HepG2 (cell line): ENCODE results near the gene HTRA3. TPM values are rescaled to one million over a fixed set of nuclear protein-coding genes. Genes with fewer than 3 reads are reported as not detected.

ENCODE experiments used
- HIVEP1 ChIP-seq: sonication (generic); formaldehyde crosslinking; IDR thresholded peaks from 2 replicates; pipeline ENCODE4 v1.4.0; 2020; ENCODE audit warnings: mild to moderate bottlenecking, missing genetic modification reagents
- HNF1B ChIP-seq: sonication (generic); formaldehyde crosslinking; IDR thresholded peaks from 2 replicates; pipeline ENCODE4 v1.5.1; 2020; ENCODE audit warnings: mild to moderate bottlenecking, moderate library complexity, missing genetic modification reagents
- IKZF5 ChIP-seq: IDR thresholded peaks from 2 replicates; pipeline ENCODE4 v1.6.1; 2018; ENCODE audit warnings: missing genetic modification reagents, mild to moderate bottlenecking, missing compliant biosample characterization
- MYC ChIP-seq: sonication (generic); formaldehyde crosslinking; IDR thresholded peaks from 2 replicates; pipeline ENCODE4 v1.9.0; 2021; ENCODE audit warnings: missing genetic modification reagents, borderline replicate concordance
- PHF21A ChIP-seq: sonication (generic); formaldehyde crosslinking; IDR thresholded peaks from 2 replicates; pipeline ENCODE4 v1.5.0; 2020; ENCODE audit warnings: mild to moderate bottlenecking, missing genetic modification reagents
- RBFOX2 ChIP-seq: fragments of 200-400 bp; formaldehyde crosslinking; IDR thresholded peaks from 2 replicates; pipeline ENCODE4 v1.6.1; 2017; ENCODE audit warnings: low read depth, mild to moderate bottlenecking, low read length
- RBM39 ChIP-seq: fragments of 200-400 bp; formaldehyde crosslinking; IDR thresholded peaks from one replicate; pipeline ENCODE4 v1.6.1; 2018; ENCODE audit warnings: antibody characterized with exemption, mild to moderate bottlenecking, low read depth, low read length; ENCODE audit not compliant: poor library complexity, severe bottlenecking
- RXRA ChIP-seq: sonication (generic); formaldehyde crosslinking; IDR thresholded peaks from 2 replicates; pipeline ENCODE4 v1.5.1; 2020; ENCODE audit warnings: missing genetic modification reagents
- SRSF4 ChIP-seq: fragments of 200-400 bp; formaldehyde crosslinking; IDR thresholded peaks from one replicate; pipeline ENCODE4 v1.6.1; 2018; ENCODE audit warnings: mild to moderate bottlenecking, low read depth, low read length, moderate library complexity; ENCODE audit not compliant: poor library complexity, severe bottlenecking
- TEAD2 ChIP-seq: sonication (generic); formaldehyde crosslinking; IDR thresholded peaks from 2 replicates; pipeline ENCODE4 v1.9.0; 2021; ENCODE audit warnings: missing genetic modification reagents
- ZFP82 ChIP-seq: sonication (generic); formaldehyde crosslinking; IDR thresholded peaks from 2 replicates; pipeline ENCODE4 v1.5.1; 2020; ENCODE audit warnings: mild to moderate bottlenecking, missing genetic modification reagents, borderline replicate concordance
- ZNF350 ChIP-seq: sonication (generic); formaldehyde crosslinking; IDR thresholded peaks from 2 replicates; pipeline ENCODE4 v1.4.0; 2020; ENCODE audit warnings: mild to moderate bottlenecking, low read depth, missing genetic modification reagents, borderline replicate concordance
- ZNF572 ChIP-seq: sonication (generic); formaldehyde crosslinking; IDR thresholded peaks from 2 replicates; pipeline ENCODE4 v1.5.1; 2020; ENCODE audit warnings: mild to moderate bottlenecking, missing genetic modification reagents
- ZNF580 ChIP-seq: IDR thresholded peaks from 2 replicates; pipeline ENCODE4 v1.6.1; 2016; ENCODE audit warnings: low read depth, borderline replicate concordance
- ZNF747 ChIP-seq: sonication (generic); formaldehyde crosslinking; IDR thresholded peaks from 2 replicates; pipeline ENCODE4 v1.8.1; 2023; ENCODE audit warnings: missing genetic modification reagents, mild to moderate bottlenecking, borderline replicate concordance
- polyA plus RNA-seq, 8 experiments: library from polyadenylated mRNA; depleted of rRNA in 3 of 8; stranded (reverse) in 7 of 8; unstranded in 1 of 8; fragments of >200 nt; fragmentation: Illumina TruSeq in 4 of 8; extraction: Trizol in 4 of 8; gene quantifications; 2 replicates each; pipeline versions ENCODE4 v1.2.1 to v1.2.3, GENCODE V29; 2011 to 2016; ENCODE audit warnings: low read depth in 4 of 8, missing spikeins in 1 of 8, mixed read lengths in 1 of 8; ENCODE audit not compliant: insufficient read depth in 1 of 8
- total RNA-seq, 5 experiments: library from RNA; depleted of rRNA; stranded (reverse); fragments of >200 nt; fragmentation: Illumina TruSeq; extraction: Trizol; gene quantifications; 2 replicates each; pipeline ENCODE4 v1.2.3, GENCODE V29; 2016; ENCODE audit warnings: low read depth in 1 of 5
- TF ChIP-seq, protein P1 (sequence below): IDR thresholded peaks from 2 replicates; pipeline ENCODE4 v1.6.1; 2012; ENCODE audit warnings: inconsistent platforms
- TF ChIP-seq, protein P2 (sequence below): sonication (generic); formaldehyde crosslinking; IDR thresholded peaks from 2 replicates; pipeline ENCODE4 v1.4.0; 2020; ENCODE audit warnings: missing genetic modification reagents

The HTRA3 gene
- total and polyA plus RNA-seq, 2 of the 13 experiments (the other 11 are each of a cell fraction or from before 2014, with no cell fraction given), result 0.17 TPM; not detected in 1

- TF ChIP-seq RXRA (CRISPR knock-in tag), result peak; percentile 55; the same call in 1 of the 2 replicates
- TF ChIP-seq HIVEP1, result peak; percentile 42; the same call in 1 of the 2 replicates
- no peak for TF ChIP-seq SRSF4
- TF ChIP-seq ZNF580 (CRISPR knock-in tag), result peak; percentile 39; the same call in 1 of the 2 replicates
- no peak for TF ChIP-seq ZNF747 (CRISPR knock-in tag)
- TF ChIP-seq ZNF350 (CRISPR knock-in tag), result no peak
- TF ChIP-seq RBM39, result peak; percentile 34
- TF ChIP-seq TEAD2 (CRISPR knock-in tag), result no peak
- peak; percentile 23; the same call in 1 of the 2 replicates for TF ChIP-seq ZNF572 (CRISPR knock-in tag)
- 0 out of 2 replicates have a peak, but pooled peaks have one; percentile 31 for TF ChIP-seq PHF21A (CRISPR knock-in tag)
- 0 out of 2 replicates have a peak, but pooled peaks have one; percentile 23 for TF ChIP-seq RBFOX2
- TF ChIP-seq, protein P1, sequence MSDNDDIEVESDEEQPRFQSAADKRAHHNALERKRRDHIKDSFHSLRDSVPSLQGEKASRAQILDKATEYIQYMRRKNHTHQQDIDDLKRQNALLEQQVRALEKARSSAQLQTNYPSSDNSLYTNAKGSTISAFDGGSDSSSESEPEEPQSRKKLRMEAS, result peak; percentile 35; the same call in 1 of the 2 replicates
- peak; percentile 44; the same call in 1 of the 2 replicates for TF ChIP-seq MYC
- 0 out of 2 replicates have a peak, but pooled peaks have one; percentile 36 for TF ChIP-seq IKZF5 (CRISPR knock-in tag)
- peak; percentile 67; the same call in 1 of the 2 replicates for TF ChIP-seq HNF1B (CRISPR knock-in tag)
- TF ChIP-seq ZFP82 (CRISPR knock-in tag), result no peak
- TF ChIP-seq, protein P2, sequence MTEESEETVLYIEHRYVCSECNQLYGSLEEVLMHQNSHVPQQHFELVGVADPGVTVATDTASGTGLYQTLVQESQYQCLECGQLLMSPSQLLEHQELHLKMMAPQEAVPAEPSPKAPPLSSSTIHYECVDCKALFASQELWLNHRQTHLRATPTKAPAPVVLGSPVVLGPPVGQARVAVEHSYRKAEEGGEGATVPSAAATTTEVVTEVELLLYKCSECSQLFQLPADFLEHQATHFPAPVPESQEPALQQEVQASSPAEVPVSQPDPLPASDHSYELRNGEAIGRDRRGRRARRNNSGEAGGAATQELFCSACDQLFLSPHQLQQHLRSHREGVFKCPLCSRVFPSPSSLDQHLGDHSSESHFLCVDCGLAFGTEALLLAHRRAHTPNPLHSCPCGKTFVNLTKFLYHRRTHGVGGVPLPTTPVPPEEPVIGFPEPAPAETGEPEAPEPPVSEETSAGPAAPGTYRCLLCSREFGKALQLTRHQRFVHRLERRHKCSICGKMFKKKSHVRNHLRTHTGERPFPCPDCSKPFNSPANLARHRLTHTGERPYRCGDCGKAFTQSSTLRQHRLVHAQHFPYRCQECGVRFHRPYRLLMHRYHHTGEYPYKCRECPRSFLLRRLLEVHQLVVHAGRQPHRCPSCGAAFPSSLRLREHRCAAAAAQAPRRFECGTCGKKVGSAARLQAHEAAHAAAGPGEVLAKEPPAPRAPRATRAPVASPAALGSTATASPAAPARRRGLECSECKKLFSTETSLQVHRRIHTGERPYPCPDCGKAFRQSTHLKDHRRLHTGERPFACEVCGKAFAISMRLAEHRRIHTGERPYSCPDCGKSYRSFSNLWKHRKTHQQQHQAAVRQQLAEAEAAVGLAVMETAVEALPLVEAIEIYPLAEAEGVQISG (CRISPR knock-in tag), result peak; percentile 48; the same call in 1 of the 2 replicates
Observed at GRCh38 chr4:8241895-8242696, 27.5 kb upstream of the HTRA3 start (continued).
